HG02938 (cell line): Measurements from ENCODE around the gene NPAS1.

Experiments
- ATAC-seq: cut with Tn5 transposase; IDR thresholded peaks from one replicate; pipeline ENCODE4 v1.9.1; 2021; ENCODE audit warnings: mild to moderate bottlenecking, moderate library complexity; ENCODE audit not compliant: unreplicated experiment

The NPAS1 gene

GRCh38 chr19:47013041-47013517 lies 6.6 kb upstream of the NPAS1 start:
- ATAC-seq: no peak

- no peak for ATAC-seq
These were observed 714 bp upstream of the NPAS1 start for GRCh38 chr19:47018923-47019322.

GRCh38 chr19:47020132-47020805 lies 632 bp downstream of the NPAS1 start:
- no peak for ATAC-seq

- no peak for ATAC-seq
These were observed 1.4 kb downstream of the NPAS1 start for GRCh38 chr19:47020992-47021496.

DNA sequence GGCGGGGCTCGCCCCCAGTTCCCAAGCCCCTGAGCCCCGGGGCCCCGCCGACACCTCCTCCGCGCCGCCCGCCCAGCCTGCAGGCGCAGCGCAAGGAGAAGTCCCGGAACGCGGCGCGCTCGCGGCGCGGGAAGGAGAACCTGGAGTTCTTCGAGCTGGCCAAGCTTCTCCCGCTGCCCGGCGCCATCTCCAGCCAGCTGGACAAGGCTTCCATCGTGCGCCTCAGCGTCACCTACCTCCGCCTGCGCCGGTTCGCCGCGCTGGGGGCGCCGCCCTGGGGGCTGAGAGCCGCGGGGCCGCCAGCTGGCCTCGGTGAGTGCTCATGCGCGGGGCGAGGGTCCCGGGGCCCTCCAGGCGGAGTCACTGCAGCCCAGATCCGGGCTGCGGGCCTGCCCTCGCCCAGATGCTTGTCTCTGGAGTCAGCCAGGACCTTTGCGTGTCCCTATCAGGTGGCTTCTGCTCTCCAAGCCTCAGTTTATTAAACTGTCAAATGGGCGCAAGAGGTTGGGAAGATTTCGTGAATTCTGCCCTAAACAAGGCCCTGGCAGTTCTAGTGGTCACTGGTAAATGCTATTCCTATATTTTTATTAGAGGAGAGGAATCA lies 2.0 kb downstream of the NPAS1 start:
- no peak for ATAC-seq

- no peak for ATAC-seq
These were observed 2.5 kb downstream of the NPAS1 start for GRCh38 chr19:47022140-47022536.

GRCh38 chr19:47022541-47023447 lies 3.2 kb downstream of the NPAS1 start:
- no peak for ATAC-seq

DNA sequence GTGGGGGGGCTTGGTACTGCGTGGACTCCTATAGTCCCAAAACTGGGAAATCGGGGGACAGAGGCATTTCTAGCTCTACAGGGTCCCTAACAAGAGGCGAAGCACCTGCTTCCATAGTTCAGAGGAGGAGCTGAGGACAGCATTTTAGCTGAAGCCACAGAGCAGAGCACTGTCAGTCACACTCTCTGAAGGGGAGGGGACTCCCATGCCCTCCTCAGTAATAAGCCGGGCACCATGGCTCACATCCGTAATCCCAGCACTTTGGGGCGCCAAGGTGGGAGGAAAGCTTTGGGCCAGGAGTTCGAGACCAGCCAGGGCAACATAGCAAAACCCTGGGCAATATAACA lies 3.8 kb downstream of the NPAS1 start:
- ATAC-seq: no peak

DNA sequence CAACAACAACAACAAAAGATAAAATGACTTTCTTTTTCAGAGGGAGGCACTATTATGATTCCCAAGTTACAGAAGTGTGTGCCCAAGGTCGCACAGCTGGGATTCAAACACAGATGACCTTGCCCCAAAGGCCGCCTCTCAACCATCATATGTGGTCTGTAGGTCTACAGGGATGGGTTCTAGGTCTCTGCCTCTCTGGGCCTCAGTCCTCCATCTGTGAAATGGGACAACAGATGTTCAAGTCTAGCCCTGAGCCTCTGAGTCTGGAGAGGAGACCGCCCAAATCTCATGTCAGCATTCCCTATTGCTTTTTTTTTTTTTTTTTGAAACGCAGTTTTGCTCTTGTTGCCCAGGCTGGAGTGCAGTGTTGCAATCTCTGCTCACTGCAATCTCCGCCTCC lies 4.9 kb downstream of the NPAS1 start:
- no peak for ATAC-seq

GRCh38 chr19:47026156-47026555 lies 6.5 kb downstream of the NPAS1 start:
- no peak for ATAC-seq

DNA sequence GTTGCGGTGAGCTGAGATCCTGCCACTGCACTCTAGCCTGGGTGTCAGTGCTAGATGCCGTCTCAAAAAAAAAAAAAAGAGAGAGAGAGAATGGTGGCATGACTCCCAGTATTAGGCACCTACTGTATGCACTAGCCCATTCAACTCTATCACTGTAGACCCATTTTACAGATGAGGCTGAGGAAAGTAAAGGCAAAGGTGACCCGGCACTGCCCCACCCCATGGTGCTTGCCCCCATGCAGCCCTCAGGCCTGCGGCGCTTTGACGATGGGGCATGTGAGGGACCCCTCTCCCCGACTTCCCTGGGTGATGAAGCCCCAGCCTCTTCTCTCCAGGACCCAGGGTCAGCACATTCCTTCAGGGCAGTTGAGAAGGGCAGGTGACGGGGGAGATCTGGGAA lies 7.3 kb downstream of the NPAS1 start:
- ATAC-seq: no peak

DNA sequence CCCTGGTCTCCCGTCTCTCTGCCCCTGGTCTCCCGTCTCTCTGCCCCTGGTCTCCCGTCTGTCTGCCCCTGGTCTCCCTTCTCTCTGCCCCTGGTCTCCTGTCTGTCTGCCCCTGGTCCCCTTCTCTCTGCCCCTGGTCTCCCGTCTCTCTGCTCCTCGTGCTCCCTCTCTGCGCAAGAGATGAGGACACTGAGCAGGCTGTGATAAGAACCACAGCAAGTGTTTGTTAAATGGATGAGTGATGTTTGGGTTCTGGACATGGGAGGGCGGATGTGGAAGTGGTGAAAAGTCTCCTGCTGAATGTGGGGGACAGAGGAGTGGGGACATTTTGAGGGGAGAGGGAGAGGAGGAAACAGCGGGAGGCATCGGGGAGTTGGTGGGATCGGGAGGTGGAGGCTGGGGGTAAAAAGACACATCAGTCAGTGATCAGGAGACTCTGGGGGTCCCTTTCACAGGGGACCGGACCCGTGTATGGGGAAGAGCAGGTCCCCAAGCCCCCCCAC lies 8.0 kb downstream of the NPAS1 start:
- no peak for ATAC-seq

- no peak for ATAC-seq
These were observed 8.6 kb downstream of the NPAS1 start for GRCh38 chr19:47028195-47028601.

- no peak for ATAC-seq
These were observed 12.7 kb downstream of the NPAS1 start for GRCh38 chr19:47032171-47032811.

- peak; percentile 76 for ATAC-seq
These were observed 15.8 kb downstream of the NPAS1 start for GRCh38 chr19:47035127-47036096.

- no peak for ATAC-seq
These were observed 16.5 kb downstream of the NPAS1 start for GRCh38 chr19:47036097-47036651.

DNA sequence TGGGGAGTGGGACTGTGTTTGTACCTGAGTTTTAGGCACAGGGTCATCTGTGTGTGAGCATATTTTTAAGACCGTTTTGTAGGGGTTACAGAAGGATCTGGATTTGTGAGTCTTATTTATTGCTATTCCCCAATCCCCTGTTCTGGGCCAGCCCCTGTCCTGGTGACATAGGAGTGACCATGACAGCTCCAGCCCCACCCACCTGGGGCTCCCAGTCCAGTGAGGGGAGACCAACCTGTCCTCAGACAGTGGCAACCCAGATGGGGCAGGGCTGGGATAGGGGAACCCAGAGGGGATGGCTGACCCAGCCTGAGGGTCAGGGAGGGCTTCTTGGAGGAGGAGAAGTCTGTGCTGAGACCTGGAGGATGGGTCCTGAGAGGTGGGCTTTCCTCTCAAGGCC lies 18.1 kb downstream of the NPAS1 start:
- ATAC-seq: no peak

GRCh38 chr19:47039239-47039874 lies 19.7 kb downstream of the NPAS1 start:
- ATAC-seq: no peak

- ATAC-seq: no peak
These were observed 21.2 kb downstream of the NPAS1 start for GRCh38 chr19:47040869-47041268.
